ENCODE measurements around the gene CCDC69. TPM values are rescaled to one million over a fixed set of nuclear protein-coding genes. Genes with fewer than 3 reads are reported as not detected.
"Not testable (repeated sequence)": the region's sequence is repeated elsewhere in the genome, so short reads cannot be mapped to it uniquely, and the experiment has no call there.

The CCDC69 gene
- polyA plus RNA-seq, 3 donors: 38.3 to 168 (median 145) TPM

- WGBS, 3 donors: 85 to 86% (median 85%) methylated on average over 10 of the region's 10 CpGs
- no peak overlapping the region for H3K27ac ChIP-seq (ENCODE audit: low read depth, low read length)
Measured at GRCh38 chr5:151250346-151251000, 26.6 kb upstream of the CCDC69 start.

DNA sequence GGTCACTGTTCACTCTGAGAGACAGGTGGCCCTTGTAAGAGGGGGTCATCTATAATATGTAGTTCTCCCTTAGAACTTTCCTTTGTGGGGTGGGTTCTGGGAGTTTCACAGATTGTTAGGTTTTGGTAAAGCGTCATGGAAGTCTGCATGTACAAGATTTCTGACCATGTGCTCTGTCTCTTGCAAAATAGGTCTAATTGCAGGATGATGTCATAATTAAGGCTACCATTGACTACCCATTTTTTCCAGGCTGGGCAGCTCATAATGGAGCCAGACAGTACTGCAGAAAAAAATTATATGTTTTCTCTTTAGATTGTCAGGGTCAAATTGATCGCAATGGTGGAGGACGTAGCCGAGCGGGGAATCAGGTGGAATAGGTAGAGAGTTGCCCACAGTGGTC, 25.4 kb upstream of the CCDC69 start:
- WGBS, 3 donors: 78 to 95% (median 86%) methylated on average over 5 of the region's 5 CpGs

GRCh38 chr5:151248651-151249050, 24.8 kb upstream of the CCDC69 start:
- H3K27ac ChIP-seq (ENCODE audit: low read depth, low read length): no peak overlapping the region
- WGBS, 3 donors: 38 to 78% (median 78%) methylated on average over 2 of the region's 2 CpGs

More for the DNA sequence above, 25.4 kb upstream of the CCDC69 start:
- H3K27ac ChIP-seq (ENCODE audit: low read depth, low read length): no peak overlapping the region

DNA sequence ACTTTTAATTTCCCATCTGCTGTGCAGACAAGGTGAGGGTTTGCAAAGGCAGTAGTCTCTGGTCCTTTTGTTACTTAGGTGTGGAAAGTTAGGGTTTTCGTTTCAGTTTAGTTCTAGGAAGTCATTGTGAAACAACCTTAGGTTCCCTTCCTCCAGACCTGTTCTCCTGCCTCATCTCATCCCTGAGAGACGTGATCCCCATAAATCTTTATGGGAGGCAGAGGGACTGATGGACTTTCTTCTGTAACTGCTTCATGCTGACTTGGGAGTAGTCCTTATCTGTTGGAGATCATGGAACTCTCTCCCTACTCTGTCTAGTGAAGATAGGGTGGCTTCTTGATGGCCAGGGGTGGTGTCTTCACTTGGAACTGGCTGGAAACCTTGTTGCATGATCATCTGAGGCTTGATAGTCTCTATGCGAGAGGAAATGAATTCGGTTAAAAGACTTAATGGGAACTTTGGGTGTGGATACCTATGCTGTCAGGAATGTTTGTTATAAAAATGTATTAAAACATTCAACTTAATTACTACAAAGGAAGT, 21.9 kb upstream of the CCDC69 start:
- 70 to 85% (median 77%) methylated on average over 4 of the region's 4 CpGs for WGBS, 3 donors
- no peak overlapping the region for H3K27ac ChIP-seq (ENCODE audit: low read depth, low read length)

DNA sequence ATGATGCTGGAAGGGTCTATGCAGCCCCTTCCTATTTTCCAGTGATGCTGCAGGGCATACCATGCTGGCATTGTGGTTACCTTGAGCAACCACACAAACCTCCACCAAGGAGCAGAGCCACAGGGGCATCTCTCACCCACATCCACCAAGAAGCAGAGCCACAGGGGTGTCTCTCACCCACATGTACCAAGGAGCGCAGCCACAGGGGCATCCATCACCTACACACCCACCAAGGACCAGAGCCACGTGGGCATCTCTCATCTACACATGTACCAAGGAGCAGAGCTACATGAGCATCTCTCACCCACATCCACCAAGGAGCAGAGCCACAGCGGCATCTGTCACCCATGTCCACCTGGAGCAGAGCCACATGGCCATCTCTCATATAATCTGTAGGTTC, 20.3 kb upstream of the CCDC69 start:
- 91 to 97% (median 94%) methylated on average over 3 of the region's 3 CpGs for WGBS, 3 donors
- H3K27ac ChIP-seq (ENCODE audit: low read depth, low read length): no peak overlapping the region

DNA sequence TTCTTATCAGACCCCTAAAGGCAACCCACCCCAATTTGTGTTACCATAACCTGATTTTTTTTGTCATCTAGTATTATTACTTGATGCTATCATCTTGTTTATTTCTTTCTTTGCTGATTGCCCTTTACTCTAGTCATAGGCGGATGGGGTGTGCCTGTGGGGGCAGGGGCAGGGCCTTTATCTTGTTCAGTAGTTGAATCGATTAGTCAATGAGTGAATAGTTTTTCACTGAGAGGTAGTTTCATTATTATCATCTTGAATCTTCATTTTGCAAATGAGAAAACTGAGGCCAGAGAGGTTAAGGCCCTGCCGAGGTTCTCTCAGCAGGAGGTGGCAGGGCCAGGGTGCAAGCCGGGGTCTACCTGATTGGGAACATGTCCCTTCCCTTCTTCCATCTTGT, 19.7 kb upstream of the CCDC69 start:
- no peak overlapping the region for H3K27ac ChIP-seq (ENCODE audit: low read depth, low read length)
- WGBS, 3 donors: 88 to 96% (median 90%) methylated on average over 4 of the region's 4 CpGs

DNA sequence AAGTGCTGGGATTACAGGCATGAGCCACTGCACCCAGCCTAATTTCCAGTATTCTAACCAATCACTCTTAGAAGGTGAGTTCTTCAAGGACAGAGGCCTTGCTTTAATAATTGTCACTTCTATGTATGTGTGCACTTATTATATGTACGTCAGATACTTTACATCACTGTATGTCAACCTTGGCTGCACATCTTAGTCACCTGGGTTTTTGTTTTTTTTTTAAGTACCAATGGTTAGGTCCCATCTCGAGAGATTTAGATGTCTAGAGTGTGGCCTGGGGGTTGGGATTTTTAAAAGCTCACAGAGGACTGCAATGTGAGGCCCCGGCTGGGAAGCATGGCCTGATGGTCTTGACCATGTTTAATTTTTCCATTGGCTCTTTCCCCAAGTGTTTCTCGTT, 19.2 kb upstream of the CCDC69 start:
- no peak overlapping the region for H3K27ac ChIP-seq (ENCODE audit: low read depth, low read length)
- WGBS, 3 donors: 89 to 93% (median 89%) methylated on average over 4 of the region's 4 CpGs

DNA sequence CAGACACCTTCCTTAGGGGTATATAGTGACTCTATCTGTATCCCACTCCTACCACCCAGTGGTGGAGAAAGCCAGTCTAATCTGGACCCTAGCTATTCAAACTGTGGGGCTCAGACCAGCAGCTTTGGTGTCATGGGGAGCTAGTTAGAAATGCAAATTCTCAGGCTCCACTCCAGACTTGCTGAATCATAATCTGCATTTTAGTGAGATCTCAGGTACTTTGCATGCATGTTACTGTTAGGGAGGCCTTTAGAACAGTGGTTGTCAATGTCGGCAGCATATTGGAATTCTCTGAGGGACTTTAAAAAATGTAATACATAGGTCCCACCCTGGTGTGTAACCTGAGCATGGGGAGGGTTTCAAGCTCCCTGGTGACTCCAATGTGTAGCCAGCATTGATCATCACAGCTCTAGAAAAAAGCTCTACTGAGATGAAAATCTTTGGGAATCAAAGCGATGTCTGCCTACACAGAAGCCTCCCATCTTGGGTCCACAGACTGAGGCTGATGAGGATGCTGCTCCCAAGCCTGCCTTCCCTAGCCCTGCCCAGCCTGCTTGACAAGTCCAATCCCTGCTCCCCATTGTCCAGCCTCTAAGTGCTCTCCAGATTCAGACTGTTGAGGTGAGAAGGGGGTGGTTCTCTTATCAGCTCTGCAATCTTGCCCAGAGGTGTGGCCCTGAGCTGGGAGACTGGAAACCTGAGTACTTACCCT, 17.2 kb upstream of the CCDC69 start:
- no peak overlapping the region for H3K27ac ChIP-seq (ENCODE audit: low read depth, low read length)
- 82 to 93% (median 88%) methylated on average over 2 of the region's 2 CpGs for WGBS, 3 donors

GRCh38 chr5:151240268-151240835, 16.5 kb upstream of the CCDC69 start:
- 81 to 93% (median 91%) methylated on average over 10 of the region's 10 CpGs for WGBS, 3 donors
- H3K27ac ChIP-seq (ENCODE audit: low read depth, low read length): not testable (repeated sequence)

GRCh38 chr5:151239237-151239861, 15.5 kb upstream of the CCDC69 start:
- H3K27ac ChIP-seq (ENCODE audit: low read depth, low read length): no peak overlapping the region
- 18 to 22% (median 21%) methylated on average over 17 of the region's 17 CpGs for WGBS, 3 donors

- 47 to 52% (median 48%) methylated on average over 12 to 14 of the region's 14 CpGs for WGBS, 3 donors
- no peak overlapping the region for H3K27ac ChIP-seq (ENCODE audit: low read depth, low read length)
Measured at GRCh38 chr5:151238303-151238741, 14.4 kb upstream of the CCDC69 start.

GRCh38 chr5:151237685-151238084, 13.8 kb upstream of the CCDC69 start:
- WGBS, 3 donors: 87 to 92% (median 88%) methylated on average over 7 of the region's 7 CpGs
- H3K27ac ChIP-seq (ENCODE audit: low read depth, low read length): no peak overlapping the region

DNA sequence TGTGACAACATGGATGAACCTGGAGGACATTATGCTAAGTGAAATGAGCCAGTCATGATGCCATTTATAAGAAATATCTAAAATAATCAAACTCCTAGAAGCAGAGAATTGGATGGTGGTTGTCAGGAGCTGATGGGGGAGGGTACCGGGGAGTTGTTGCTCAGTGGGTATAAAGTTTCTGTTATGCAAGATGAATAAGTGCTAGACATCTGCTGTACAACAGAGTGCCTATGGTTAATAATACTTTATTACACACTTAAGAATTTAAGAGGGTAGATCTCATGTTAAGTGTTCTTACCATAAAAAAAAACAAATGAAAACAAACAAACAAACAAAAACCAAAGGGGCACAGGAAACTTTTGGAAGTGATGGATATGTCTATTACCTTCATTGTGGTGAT, 13.0 kb upstream of the CCDC69 start:
- no peak overlapping the region for H3K27ac ChIP-seq (ENCODE audit: low read depth, low read length)
- WGBS, 3 donors: 92 to 97% (median 93%) methylated on average over 1 of the region's 1 CpG

DNA sequence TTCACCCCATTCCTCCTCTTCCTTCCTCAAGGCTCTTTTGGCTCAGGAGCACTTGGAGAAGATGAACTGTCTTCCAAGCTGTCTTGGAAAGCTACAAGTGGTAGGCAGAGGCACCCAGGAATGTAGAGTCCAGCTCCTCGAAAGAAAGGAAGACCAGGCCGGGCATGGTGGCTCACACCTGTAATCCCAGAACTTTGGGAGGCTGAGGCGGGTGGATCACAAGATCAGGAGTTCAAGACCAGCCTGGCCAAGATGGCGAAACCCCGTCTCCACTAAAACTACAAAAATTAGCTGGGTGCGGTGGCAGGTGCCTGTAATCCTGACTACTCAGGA, 11.3 kb upstream of the CCDC69 start:
- 91 to 97% (median 91%) methylated on average over 6 of the region's 6 CpGs for WGBS, 3 donors
- H3K27ac ChIP-seq (ENCODE audit: low read depth, low read length): not testable (repeated sequence)

DNA sequence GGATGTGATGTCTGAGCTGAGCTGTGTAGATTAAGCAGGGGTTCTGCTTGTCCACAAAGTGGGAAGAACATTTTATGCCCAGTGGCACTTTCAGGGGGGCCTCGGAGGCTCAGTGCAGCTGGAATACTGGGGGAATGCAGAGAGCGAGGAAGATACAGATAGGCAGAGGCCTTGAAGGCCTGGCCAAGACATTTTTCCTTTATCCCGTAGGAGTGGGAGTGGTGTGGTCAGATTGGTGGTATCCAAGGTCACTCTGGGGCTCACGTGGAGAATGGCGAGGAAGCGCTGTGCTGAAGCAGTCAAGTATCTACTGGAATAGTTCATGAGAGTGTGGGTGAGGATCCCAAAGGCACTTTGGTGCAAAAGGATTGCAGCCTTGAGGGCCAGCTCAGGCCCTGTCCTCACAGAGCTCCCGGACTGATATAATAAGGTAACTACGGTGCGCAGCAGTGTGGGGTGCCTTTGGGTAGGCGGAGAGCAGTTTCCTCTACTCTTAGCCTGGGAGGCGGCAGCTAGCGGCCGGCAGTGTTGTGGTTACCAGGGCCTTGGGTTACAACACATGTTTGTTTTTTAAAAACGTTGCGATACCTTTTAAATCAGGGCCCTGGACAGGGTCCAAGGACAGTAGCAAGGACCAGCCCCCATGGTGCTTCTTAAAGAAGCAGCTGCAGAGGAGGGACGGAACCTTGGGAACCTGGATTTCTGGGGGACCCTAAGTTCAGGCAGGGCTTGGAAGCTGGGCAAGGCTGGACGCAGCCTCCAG, 10.8 kb upstream of the CCDC69 start:
- no peak overlapping the region for H3K27ac ChIP-seq (ENCODE audit: low read depth, low read length)
- 21 to 23% (median 23%) methylated on average over 17 of the region's 17 CpGs for whole genome bisulfite sequencing, 3 donors

- no peak overlapping the region for H3K27ac ChIP-seq (ENCODE audit: low read depth, low read length)
- 68 to 90% (median 87%) methylated on average over 8 of the region's 8 CpGs for WGBS, 3 donors
Measured at GRCh38 chr5:151233616-151234085, 9.8 kb upstream of the CCDC69 start.

DNA sequence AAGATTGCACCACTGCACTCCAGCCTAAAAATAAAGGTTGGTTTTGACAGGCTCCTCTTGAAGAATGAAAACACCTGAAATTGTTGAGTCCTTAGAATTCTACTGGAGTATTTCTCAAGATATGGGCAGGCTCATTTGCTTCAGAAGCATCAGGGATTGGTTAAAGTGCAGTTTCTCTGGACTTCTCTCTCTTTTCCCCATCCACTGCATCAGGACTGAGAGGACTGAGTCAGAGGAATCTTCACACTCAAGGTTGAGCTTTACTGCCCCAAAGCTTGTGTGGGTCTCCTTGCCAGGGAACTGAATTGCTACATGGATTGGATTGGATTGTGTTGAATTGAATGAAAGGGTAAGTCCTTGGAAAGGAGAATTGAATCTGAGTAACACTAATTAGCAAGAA, 7.5 kb upstream of the CCDC69 start:
- no peak overlapping the region for H3K27ac ChIP-seq (ENCODE audit: low read depth, low read length)

- WGBS, 3 donors: 53 to 67% (median 61%) methylated on average over 6 of the region's 6 CpGs
- H3K27ac ChIP-seq (ENCODE audit: low read depth, low read length): no peak overlapping the region
Measured at GRCh38 chr5:151230048-151230680, 6.3 kb upstream of the CCDC69 start.

All from adipose tissue (tissue), 3 donors.